Measurements from ENCODE around the gene CLDND2.

- no peak for TF ChIP-seq POLR2AphosphoS5 (IDR thresholded peaks at IDR 0.05; ENCODE audit: low read depth, low read length)
- no peak for TF ChIP-seq POLR2A (IDR thresholded peaks at IDR 0.05; ENCODE audit: low read depth, low read length)
These were observed 44.7 kb downstream of the CLDND2 start for GRCh38 chr19:51324167-51324481.
